Liver (tissue), 9 donors: ENCODE measurements around the gene TMEM243. TPM values are rescaled to one million over a fixed set of nuclear protein-coding genes. Genes with fewer than 3 reads are reported as not detected.

Source experiments
- DNase-seq: peaks from one replicate; pipeline ENCODE4 v3.0.0-alpha.2; 2017; ENCODE audit warnings: low spot score
- H3K27ac ChIP-seq, 2 donors: one replicate each; pipeline ENCODE4 v1.7.0; 2013; ENCODE audit warnings: inconsistent platforms in 2 of 2, low read length in 2 of 2, control low read depth in 1 of 2, low read depth in 1 of 2, mild to moderate bottlenecking in 1 of 2
- H3K27me3 ChIP-seq, 4 donors: one replicate each; pipeline versions ENCODE4 v1.6.1 to v1.7.0; 2013; ENCODE audit warnings: low read length in 3 of 4, inconsistent platforms in 1 of 4, mild to moderate bottlenecking in 1 of 4, moderate library complexity in 1 of 4; ENCODE audit not compliant: control insufficient read depth in 4 of 4, insufficient read depth in 4 of 4
- H3K36me3 ChIP-seq, 4 donors: one replicate each; pipeline versions ENCODE4 v1.6.1 to v1.7.0; 2013; ENCODE audit warnings: low read length in 3 of 4, mild to moderate bottlenecking in 3 of 4, low read depth in 1 of 4, moderate library complexity in 1 of 4; ENCODE audit not compliant: control insufficient read depth in 4 of 4, insufficient read depth in 3 of 4
- H3K4me1 ChIP-seq, 4 donors: one replicate each; pipeline versions ENCODE4 v1.6.1 to v1.7.0; 2013; ENCODE audit warnings: low read length in 3 of 4, mild to moderate bottlenecking in 3 of 4, moderate library complexity in 1 of 4; ENCODE audit not compliant: control insufficient read depth in 4 of 4, insufficient read depth in 4 of 4
- H3K4me3 ChIP-seq, 3 donors: one replicate each; pipeline versions ENCODE4 v1.6.1 to v1.7.0; 2013; ENCODE audit warnings: low read length in 3 of 3, control low read depth in 1 of 3, low read depth in 1 of 3, mild to moderate bottlenecking in 1 of 3
- H3K9ac ChIP-seq, 2 donors: one replicate each; pipeline ENCODE4 v1.7.0; 2013; ENCODE audit warnings: low read length in 2 of 2, mild to moderate bottlenecking in 2 of 2, moderate library complexity in 2 of 2, control low read depth in 1 of 2, low read depth in 1 of 2
- H3K9me3 ChIP-seq, 4 donors: one replicate each; pipeline versions ENCODE4 v1.6.1 to v1.7.0; 2013; ENCODE audit warnings: low read length in 3 of 4; ENCODE audit not compliant: control insufficient read depth in 4 of 4
- EGR1 ChIP-seq, 2 donors: IDR thresholded peaks; 2 replicates each; pipeline ENCODE4 v1.6.1; 2016 to 2018; ENCODE audit warnings: antibody characterized with exemption in 2 of 2, low read depth in 2 of 2
- FOXA1 ChIP-seq: IDR thresholded peaks from 2 replicates; pipeline ENCODE4 v1.6.1; 2016; ENCODE audit warnings: antibody characterized with exemption
- FOXA2 ChIP-seq: IDR thresholded peaks from 2 replicates; pipeline ENCODE4 v1.6.1; 2016; ENCODE audit warnings: antibody characterized with exemption
- GABPA ChIP-seq, 2 donors: IDR thresholded peaks in 1 of 2; conservative IDR thresholded peaks in 1 of 2; 2 replicates each; pipeline ENCODE4 v1.6.1; 2016; ENCODE audit warnings: antibody characterized with exemption in 2 of 2, mild to moderate bottlenecking in 1 of 2, moderate library complexity in 1 of 2
- HNF4A ChIP-seq, 2 donors: conservative IDR thresholded peaks; 2 replicates each; pipeline ENCODE4 v1.6.1; 2016; ENCODE audit warnings: antibody characterized with exemption in 2 of 2, mild to moderate bottlenecking in 2 of 2
- HNF4G ChIP-seq: IDR thresholded peaks from 2 replicates; pipeline ENCODE4 v1.6.1; 2016; ENCODE audit warnings: antibody characterized with exemption
- JUND ChIP-seq, 2 donors: IDR thresholded peaks; 2 replicates each; pipeline ENCODE4 v1.6.1; 2016; ENCODE audit warnings: antibody characterized with exemption in 2 of 2
- NR2F2 ChIP-seq: IDR thresholded peaks from 2 replicates; pipeline ENCODE4 v1.6.1; 2016; ENCODE audit warnings: antibody characterized with exemption
- RAD21 ChIP-seq, 2 donors: IDR thresholded peaks; 2 replicates each; pipeline ENCODE4 v1.6.1; 2016; ENCODE audit warnings: antibody characterized with exemption in 2 of 2, mild to moderate bottlenecking in 2 of 2
- RXRA ChIP-seq, 2 donors: IDR thresholded peaks; 2 replicates each; pipeline ENCODE4 v1.6.1; 2017 to 2018; ENCODE audit warnings: antibody characterized with exemption in 2 of 2, mild to moderate bottlenecking in 1 of 2
- TAF1 ChIP-seq: conservative IDR thresholded peaks from 2 replicates; pipeline ENCODE4 v1.6.1; 2016; ENCODE audit warnings: antibody characterized with exemption, mild to moderate bottlenecking
- YY1 ChIP-seq: IDR thresholded peaks from 2 replicates; pipeline ENCODE4 v1.6.1; 2016; ENCODE audit warnings: antibody characterized with exemption, mild to moderate bottlenecking
- WGBS: extraction: QIAGEN DNeasy Blood & Tissue Kit; methylation state at CpG from one replicate; pipeline ENCODE4 v1.1.7; 2013; 5-methylcytosine and 5-hydroxymethylcytosine counted together
- polyA plus RNA-seq, 2 donors: library from polyadenylated mRNA; stranded (reverse) in 1 of 2; unstranded in 1 of 2; fragments of 200-250 nt in 1 of 2; fragments of >200 nt in 1 of 2; fragmentation: Nextera tagmentation in 1 of 2; extraction: Ambion mirVana in 1 of 2; gene quantifications; one replicate each; pipeline versions ENCODE4 v1.2.1 to v1.2.3, GENCODE V29; 2013 to 2015
- total RNA-seq, 2 donors: library from RNA; depleted of rRNA; stranded (reverse); fragments of >200 nt; gene quantifications; one replicate each; pipeline ENCODE4 v1.2.3, GENCODE V29; 2014
- TF ChIP-seq, protein P1 (sequence below): IDR thresholded peaks from 2 replicates; pipeline ENCODE4 v1.6.1; 2016; ENCODE audit warnings: antibody characterized with exemption
- TF ChIP-seq, protein P2 (sequence below): IDR thresholded peaks from 2 replicates; pipeline ENCODE4 v1.6.1; 2016; ENCODE audit warnings: antibody characterized with exemption, mild to moderate bottlenecking
- TF ChIP-seq, protein P3 (sequence below): IDR thresholded peaks from 2 replicates; pipeline ENCODE4 v1.6.1; 2016; ENCODE audit warnings: antibody characterized with exemption
- TF ChIP-seq, protein P4 (sequence below): IDR thresholded peaks from 2 replicates; pipeline ENCODE4 v1.6.1; 2016; ENCODE audit warnings: antibody characterized with exemption
- TF ChIP-seq, protein P5 (sequence below): fragments of 150-350 bp; IDR thresholded peaks from 2 replicates; pipeline ENCODE4 v1.5.1; 2017; ENCODE audit warnings: improper control_type of control experiment, low read depth, low read length; ENCODE audit not compliant: missing input control
- donor health status: healthy.
- donor health status: healthy.
- donor health status: healthy.
- donor health status: healthy.
- donor health status: healthy.

Gene TMEM243, protein sequence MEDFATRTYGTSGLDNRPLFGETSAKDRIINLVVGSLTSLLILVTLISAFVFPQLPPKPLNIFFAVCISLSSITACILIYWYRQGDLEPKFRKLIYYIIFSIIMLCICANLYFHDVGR
- total RNA-seq (1 to 10 TPM; 4.8 to 5.8 TPM), polyA plus RNA-seq (1 to 10 TPM; 5.3 to 8.0 TPM)

DNA sequence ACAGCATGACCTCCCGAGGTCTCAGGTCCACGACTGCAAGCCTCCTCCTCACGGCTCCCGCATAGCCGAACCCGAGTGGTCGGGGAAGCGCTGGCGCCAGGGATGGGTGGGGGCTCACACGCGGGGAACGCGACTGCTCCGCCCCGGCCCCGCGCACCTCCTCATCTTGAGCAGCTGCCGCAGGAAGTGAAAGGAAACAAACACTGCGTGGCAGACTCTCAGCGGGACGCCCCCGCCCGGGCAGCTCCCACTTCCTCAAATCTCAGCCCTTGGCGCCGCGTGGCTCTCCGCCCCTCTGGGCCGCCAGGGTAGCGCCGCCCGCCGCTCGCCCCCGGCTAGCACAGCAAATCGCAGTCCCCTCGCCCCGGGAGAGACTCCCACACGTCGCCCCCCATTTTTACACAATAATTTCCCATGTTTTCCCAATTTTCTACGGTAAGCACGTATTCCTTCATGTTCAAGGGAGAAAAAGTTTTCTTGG lies at the start of gene TMEM243:
TMEM243 (minus strand) TSS at position 188 of the 481 bp plus-strand sequence. CDS start 229 bp downstream, outside the sequence.
- no peaks in the 10 kb centered on the region for H3K36me3 ChIP-seq
- H3K4me1 ChIP-seq: peaks cover 2 to 18% (median 10%) of the 10 kb centered on the region in 4 donors
- H3K9me3 ChIP-seq: no peaks in the 10 kb centered on the region
- peak; percentile 43 for DNase-seq
- H3K27ac ChIP-seq: peak within 1 kb of the TSS; percentile 82 to 88
- peak within 1 kb of the TSS; percentile 76 to 81 (median 79) for H3K4me3 ChIP-seq
- TF ChIP-seq, protein P1, sequence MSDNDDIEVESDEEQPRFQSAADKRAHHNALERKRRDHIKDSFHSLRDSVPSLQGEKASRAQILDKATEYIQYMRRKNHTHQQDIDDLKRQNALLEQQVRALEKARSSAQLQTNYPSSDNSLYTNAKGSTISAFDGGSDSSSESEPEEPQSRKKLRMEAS: no peak
- TF ChIP-seq TAF1 (peak; percentile 3), YY1 (peak; percentile 5), EGR1 (IDR thresholded peaks at IDR 0.05; ENCODE audit: low read depth in 2 of 2) (no peak)
- TF ChIP-seq, protein P2, sequence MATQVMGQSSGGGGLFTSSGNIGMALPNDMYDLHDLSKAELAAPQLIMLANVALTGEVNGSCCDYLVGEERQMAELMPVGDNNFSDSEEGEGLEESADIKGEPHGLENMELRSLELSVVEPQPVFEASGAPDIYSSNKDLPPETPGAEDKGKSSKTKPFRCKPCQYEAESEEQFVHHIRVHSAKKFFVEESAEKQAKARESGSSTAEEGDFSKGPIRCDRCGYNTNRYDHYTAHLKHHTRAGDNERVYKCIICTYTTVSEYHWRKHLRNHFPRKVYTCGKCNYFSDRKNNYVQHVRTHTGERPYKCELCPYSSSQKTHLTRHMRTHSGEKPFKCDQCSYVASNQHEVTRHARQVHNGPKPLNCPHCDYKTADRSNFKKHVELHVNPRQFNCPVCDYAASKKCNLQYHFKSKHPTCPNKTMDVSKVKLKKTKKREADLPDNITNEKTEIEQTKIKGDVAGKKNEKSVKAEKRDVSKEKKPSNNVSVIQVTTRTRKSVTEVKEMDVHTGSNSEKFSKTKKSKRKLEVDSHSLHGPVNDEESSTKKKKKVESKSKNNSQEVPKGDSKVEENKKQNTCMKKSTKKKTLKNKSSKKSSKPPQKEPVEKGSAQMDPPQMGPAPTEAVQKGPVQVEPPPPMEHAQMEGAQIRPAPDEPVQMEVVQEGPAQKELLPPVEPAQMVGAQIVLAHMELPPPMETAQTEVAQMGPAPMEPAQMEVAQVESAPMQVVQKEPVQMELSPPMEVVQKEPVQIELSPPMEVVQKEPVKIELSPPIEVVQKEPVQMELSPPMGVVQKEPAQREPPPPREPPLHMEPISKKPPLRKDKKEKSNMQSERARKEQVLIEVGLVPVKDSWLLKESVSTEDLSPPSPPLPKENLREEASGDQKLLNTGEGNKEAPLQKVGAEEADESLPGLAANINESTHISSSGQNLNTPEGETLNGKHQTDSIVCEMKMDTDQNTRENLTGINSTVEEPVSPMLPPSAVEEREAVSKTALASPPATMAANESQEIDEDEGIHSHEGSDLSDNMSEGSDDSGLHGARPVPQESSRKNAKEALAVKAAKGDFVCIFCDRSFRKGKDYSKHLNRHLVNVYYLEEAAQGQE: peak; percentile 17
- H3K9ac ChIP-seq: peak within 1 kb of the TSS in 1 of 2 donors; percentile 77
- under 1% methylated on average over 41 of the region's 41 CpGs for WGBS
- H3K27me3 ChIP-seq: peaks cover 0 to 5% (median 1%) of the 10 kb centered on the region in 4 donors

DNA sequence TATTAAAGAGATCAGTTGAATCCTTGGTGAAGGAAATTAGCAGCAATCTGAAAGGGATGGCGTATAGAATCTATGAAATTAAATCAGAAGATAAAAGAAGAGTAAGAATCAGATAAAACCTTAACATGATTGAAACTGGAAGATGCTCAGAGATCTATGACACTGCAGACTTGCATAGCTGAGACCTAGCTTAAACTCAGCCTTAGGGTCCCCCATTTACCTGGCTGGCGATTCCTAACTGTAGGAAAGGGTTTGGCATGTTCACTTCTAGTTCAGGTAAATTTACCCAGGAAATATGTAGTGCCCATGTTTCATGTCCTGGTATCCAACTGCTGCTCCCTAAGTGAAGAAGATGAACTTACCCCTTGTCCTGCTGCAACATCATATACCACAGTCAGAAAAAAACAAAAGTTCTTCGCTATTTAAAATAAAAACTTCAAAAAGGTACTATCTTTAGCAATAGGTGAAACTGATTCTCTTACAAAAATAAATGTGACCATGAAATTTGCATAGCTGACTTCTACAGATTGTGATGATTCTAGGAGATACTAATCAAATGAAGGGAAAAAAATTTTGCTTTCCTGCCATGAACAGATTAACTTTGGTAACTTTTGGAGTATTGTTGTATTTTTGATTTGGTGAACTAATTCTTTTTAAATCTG lies 47.8 kb upstream of the TMEM243 start:
- TF ChIP-seq HNF4G (no peak), FOXA1 (no peak), RXRA (IDR thresholded peaks at IDR 0.05) (no peak), EGR1 (IDR thresholded peaks at IDR 0.05; ENCODE audit: low read depth in 2 of 2) (no peak)
- no peak overlapping the region for H3K4me3 ChIP-seq
- no peak overlapping the region for H3K9ac ChIP-seq
- no peak overlapping the region for H3K27ac ChIP-seq
- peaks cover 0 to 3% (median 0%) of the 10 kb centered on the region in 4 donors for H3K27me3 ChIP-seq
- H3K36me3 ChIP-seq: no peaks in the 10 kb centered on the region
- H3K4me1 ChIP-seq: no peaks in the 10 kb centered on the region
- no peaks in the 10 kb centered on the region for H3K9me3 ChIP-seq
- no peak for DNase-seq
- WGBS: 73% methylated on average over 3 of the region's 3 CpGs

DNA sequence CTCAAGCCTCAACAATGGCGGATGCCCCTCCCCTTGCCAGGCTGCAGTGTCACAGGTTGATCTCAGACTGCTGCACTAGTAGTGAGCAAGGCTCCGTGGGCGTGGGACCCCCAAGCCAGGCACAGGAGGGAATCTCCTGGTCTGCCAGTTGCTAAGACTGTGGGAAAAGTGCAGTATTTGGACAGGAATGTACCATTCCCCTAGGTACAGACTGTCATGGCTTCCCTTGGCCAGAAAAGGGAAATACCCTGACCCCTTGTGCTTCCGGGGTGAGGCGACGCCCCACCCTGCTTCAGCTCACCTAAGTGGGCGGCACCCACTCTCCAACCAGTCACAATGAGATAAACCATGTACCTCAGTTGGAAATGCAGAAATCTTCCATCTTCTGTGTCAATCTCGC lies 44.0 kb upstream of the TMEM243 start:
- H3K36me3 ChIP-seq: no peaks in the 10 kb centered on the region
- 81% methylated on average over 8 of the region's 8 CpGs for WGBS
- H3K4me1 ChIP-seq: no peaks in the 10 kb centered on the region
- no peaks in the 10 kb centered on the region for H3K9me3 ChIP-seq
- no peak overlapping the region for H3K9ac ChIP-seq
- no peak overlapping the region for H3K4me3 ChIP-seq
- peaks cover 0 to 3% (median 0%) of the 10 kb centered on the region in 4 donors for H3K27me3 ChIP-seq
- no peak overlapping the region for H3K27ac ChIP-seq
- TF ChIP-seq, protein P3, sequence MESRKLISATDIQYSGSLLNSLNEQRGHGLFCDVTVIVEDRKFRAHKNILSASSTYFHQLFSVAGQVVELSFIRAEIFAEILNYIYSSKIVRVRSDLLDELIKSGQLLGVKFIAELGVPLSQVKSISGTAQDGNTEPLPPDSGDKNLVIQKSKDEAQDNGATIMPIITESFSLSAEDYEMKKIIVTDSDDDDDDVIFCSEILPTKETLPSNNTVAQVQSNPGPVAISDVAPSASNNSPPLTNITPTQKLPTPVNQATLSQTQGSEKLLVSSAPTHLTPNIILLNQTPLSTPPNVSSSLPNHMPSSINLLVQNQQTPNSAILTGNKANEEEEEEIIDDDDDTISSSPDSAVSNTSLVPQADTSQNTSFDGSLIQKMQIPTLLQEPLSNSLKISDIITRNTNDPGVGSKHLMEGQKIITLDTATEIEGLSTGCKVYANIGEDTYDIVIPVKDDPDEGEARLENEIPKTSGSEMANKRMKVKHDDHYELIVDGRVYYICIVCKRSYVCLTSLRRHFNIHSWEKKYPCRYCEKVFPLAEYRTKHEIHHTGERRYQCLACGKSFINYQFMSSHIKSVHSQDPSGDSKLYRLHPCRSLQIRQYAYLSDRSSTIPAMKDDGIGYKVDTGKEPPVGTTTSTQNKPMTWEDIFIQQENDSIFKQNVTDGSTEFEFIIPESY: no peak
- TF ChIP-seq FOXA2 (no peak), HNF4A (conservative IDR thresholded peaks at IDR 0.05) (no peak), RXRA (IDR thresholded peaks at IDR 0.05) (no peak), GABPA (IDR thresholded peaks at IDR 0.05 in 1 of 2, conservative IDR thresholded peaks at IDR 0.05 in 1 of 2) (no peak), FOXA1 (no peak), NR2F2 (no peak), HNF4G (no peak), RAD21 (IDR thresholded peaks at IDR 0.05) (no peak), JUND (IDR thresholded peaks at IDR 0.05) (no peak)
- TF ChIP-seq, protein P4, sequence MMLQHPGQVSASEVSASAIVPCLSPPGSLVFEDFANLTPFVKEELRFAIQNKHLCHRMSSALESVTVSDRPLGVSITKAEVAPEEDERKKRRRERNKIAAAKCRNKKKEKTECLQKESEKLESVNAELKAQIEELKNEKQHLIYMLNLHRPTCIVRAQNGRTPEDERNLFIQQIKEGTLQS: no peak
- TF ChIP-seq, protein P5, sequence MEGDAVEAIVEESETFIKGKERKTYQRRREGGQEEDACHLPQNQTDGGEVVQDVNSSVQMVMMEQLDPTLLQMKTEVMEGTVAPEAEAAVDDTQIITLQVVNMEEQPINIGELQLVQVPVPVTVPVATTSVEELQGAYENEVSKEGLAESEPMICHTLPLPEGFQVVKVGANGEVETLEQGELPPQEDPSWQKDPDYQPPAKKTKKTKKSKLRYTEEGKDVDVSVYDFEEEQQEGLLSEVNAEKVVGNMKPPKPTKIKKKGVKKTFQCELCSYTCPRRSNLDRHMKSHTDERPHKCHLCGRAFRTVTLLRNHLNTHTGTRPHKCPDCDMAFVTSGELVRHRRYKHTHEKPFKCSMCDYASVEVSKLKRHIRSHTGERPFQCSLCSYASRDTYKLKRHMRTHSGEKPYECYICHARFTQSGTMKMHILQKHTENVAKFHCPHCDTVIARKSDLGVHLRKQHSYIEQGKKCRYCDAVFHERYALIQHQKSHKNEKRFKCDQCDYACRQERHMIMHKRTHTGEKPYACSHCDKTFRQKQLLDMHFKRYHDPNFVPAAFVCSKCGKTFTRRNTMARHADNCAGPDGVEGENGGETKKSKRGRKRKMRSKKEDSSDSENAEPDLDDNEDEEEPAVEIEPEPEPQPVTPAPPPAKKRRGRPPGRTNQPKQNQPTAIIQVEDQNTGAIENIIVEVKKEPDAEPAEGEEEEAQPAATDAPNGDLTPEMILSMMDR: no peak
- no peak for DNase-seq
